ENCODE measurements around the gene SPRR2E.
"Not testable (repeated sequence)": the region's sequence is repeated elsewhere in the genome, so short reads cannot be mapped to it uniquely, and the experiment has no call there.

DNA sequence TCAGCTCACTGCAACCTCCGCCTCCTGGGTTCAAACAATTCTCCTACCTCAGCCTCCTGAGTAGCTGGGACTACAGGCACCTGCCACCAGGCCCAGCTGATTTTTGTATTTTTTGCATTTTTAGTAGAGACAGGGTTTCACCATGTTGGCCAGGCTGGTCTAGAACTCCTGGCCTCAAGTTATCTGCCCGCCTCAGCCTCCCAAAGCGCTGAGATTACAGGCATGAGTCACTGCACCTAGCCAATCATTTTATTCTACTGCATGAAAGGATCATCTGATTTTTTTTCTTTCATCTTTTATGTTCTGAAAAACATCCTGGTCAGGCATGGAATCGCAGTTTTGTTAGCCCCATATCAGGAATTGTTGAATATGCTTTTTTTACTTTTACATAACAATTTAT, 34.4 kb upstream of the SPRR2E start:
- TF ChIP-seq, protein P1, sequence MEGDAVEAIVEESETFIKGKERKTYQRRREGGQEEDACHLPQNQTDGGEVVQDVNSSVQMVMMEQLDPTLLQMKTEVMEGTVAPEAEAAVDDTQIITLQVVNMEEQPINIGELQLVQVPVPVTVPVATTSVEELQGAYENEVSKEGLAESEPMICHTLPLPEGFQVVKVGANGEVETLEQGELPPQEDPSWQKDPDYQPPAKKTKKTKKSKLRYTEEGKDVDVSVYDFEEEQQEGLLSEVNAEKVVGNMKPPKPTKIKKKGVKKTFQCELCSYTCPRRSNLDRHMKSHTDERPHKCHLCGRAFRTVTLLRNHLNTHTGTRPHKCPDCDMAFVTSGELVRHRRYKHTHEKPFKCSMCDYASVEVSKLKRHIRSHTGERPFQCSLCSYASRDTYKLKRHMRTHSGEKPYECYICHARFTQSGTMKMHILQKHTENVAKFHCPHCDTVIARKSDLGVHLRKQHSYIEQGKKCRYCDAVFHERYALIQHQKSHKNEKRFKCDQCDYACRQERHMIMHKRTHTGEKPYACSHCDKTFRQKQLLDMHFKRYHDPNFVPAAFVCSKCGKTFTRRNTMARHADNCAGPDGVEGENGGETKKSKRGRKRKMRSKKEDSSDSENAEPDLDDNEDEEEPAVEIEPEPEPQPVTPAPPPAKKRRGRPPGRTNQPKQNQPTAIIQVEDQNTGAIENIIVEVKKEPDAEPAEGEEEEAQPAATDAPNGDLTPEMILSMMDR (IDR thresholded peaks at IDR 0.05): not testable (repeated sequence)
- not testable (repeated sequence) for TF ChIP-seq EZH2, EZH2phosphoT487 (IDR thresholded peaks at IDR 0.05)
